T follicular helper cell (primary cell): Measurements from ENCODE around the gene PDE1C.

Experiments
- DNase-seq: peaks from one replicate; pipeline ENCODE4 v3.0.0-alpha.2; 2020; ENCODE audit warnings: low read depth

Gene PDE1C

GRCh38 chr7:31938650-31939049 lies 131.6 kb downstream of the PDE1C start:
- no peak for DNase-seq

GRCh38 chr7:31937982-31938381 lies 132.2 kb downstream of the PDE1C start:
- no peak for DNase-seq

- DNase-seq: no peak
These were observed 134.8 kb downstream of the PDE1C start for GRCh38 chr7:31935124-31936054.

- no peak for DNase-seq
These were observed 135.7 kb downstream of the PDE1C start for GRCh38 chr7:31934551-31934950.

GRCh38 chr7:31933481-31933880 lies 136.7 kb downstream of the PDE1C start:
- DNase-seq: no peak

- DNase-seq: no peak
These were observed 143.1 kb downstream of the PDE1C start for GRCh38 chr7:31926991-31927584.

GRCh38 chr7:31925753-31926454 lies 144.3 kb downstream of the PDE1C start:
- DNase-seq: no peak

- DNase-seq: no peak
These were observed 146.0 kb downstream of the PDE1C start for GRCh38 chr7:31924251-31924650.

GRCh38 chr7:31922848-31923247 lies 147.4 kb downstream of the PDE1C start:
- DNase-seq: no peak

GRCh38 chr7:31921047-31921446 lies 149.2 kb downstream of the PDE1C start:
- DNase-seq: no peak

- DNase-seq: no peak
These were observed 150.4 kb downstream of the PDE1C start for GRCh38 chr7:31919678-31920369.

- no peak for DNase-seq
These were observed 151.4 kb downstream of the PDE1C start for GRCh38 chr7:31918706-31919393.

GRCh38 chr7:31917256-31917655 lies 153.0 kb downstream of the PDE1C start:
- no peak for DNase-seq

GRCh38 chr7:31910191-31910590 lies 160.0 kb downstream of the PDE1C start:
- DNase-seq: no peak

- DNase-seq: no peak
These were observed 163.6 kb downstream of the PDE1C start for GRCh38 chr7:31906479-31907171.

- no peak for DNase-seq
These were observed 166.2 kb downstream of the PDE1C start for GRCh38 chr7:31903962-31904361.

GRCh38 chr7:31899356-31899927 lies 170.8 kb downstream of the PDE1C start:
- no peak for DNase-seq

GRCh38 chr7:31896925-31897324 lies 173.3 kb downstream of the PDE1C start:
- DNase-seq: no peak

- no peak for DNase-seq
These were observed 175.9 kb downstream of the PDE1C start for GRCh38 chr7:31894308-31894707.

- DNase-seq: no peak
These were observed 176.8 kb downstream of the PDE1C start for GRCh38 chr7:31893365-31893764.
